ENCODE measurements around the gene PROC.
A peak's percentile ranks its signal among the peaks of the same experiment; 100 is the strongest.

PROC gene

GRCh38 chr2:127414638-127415592, 3.3 kb upstream of the PROC start:
- DNase-seq (ENCODE audit: low read depth in 2 of 2) = no peak

- DNase-seq (ENCODE audit: low read depth in 2 of 2) = peak; percentile 60
Observed at GRCh38 chr2:127415593-127416505, 2.4 kb upstream of the PROC start.

GRCh38 chr2:127416506-127417001, 1.7 kb upstream of the PROC start:
- DNase-seq (ENCODE audit: low read depth in 2 of 2) = no peak

GRCh38 chr2:127417406-127417805, 821 bp upstream of the PROC start:
- no peak for DNase-seq (ENCODE audit: low read depth in 2 of 2)

- DNase-seq (ENCODE audit: low read depth in 2 of 2) = no peak
Observed at GRCh38 chr2:127419112-127419430, 844 bp downstream of the PROC start.

GRCh38 chr2:127419448-127420038, 1.3 kb downstream of the PROC start:
- no peak for DNase-seq (ENCODE audit: low read depth in 2 of 2)

GRCh38 chr2:127420039-127420864, 2.0 kb downstream of the PROC start:
- DNase-seq (ENCODE audit: low read depth in 2 of 2) = no peak

- no peak for DNase-seq (ENCODE audit: low read depth in 2 of 2)
Observed at GRCh38 chr2:127421116-127421800, 3.0 kb downstream of the PROC start.

GRCh38 chr2:127421871-127422558, 3.8 kb downstream of the PROC start:
- DNase-seq (ENCODE audit: low read depth in 2 of 2) = no peak

GRCh38 chr2:127422559-127423477, 4.6 kb downstream of the PROC start:
- no peak for DNase-seq (ENCODE audit: low read depth in 2 of 2)

GRCh38 chr2:127423478-127423843, 5.2 kb downstream of the PROC start:
- no peak for DNase-seq (ENCODE audit: low read depth in 2 of 2)

GRCh38 chr2:127423880-127424279, 5.7 kb downstream of the PROC start:
- DNase-seq (ENCODE audit: low read depth in 2 of 2) = no peak

- DNase-seq (ENCODE audit: low read depth in 2 of 2) = no peak
Observed at GRCh38 chr2:127424598-127425520, 6.6 kb downstream of the PROC start.

- no peak for DNase-seq (ENCODE audit: low read depth in 2 of 2)
Observed at GRCh38 chr2:127425540-127426490, 7.6 kb downstream of the PROC start.

- DNase-seq (ENCODE audit: low read depth in 2 of 2) = no peak
Observed at GRCh38 chr2:127426501-127427354, 8.5 kb downstream of the PROC start.

Measured in stimulated activated CD4-positive, alpha-beta T cell treated with anti-CD3 and anti-CD28 coated beads, Interleukin-1b, Interleukin-23, amount 100 ng/mL, for 1 hour (primary cell).